SK-N-MC (cell line): ENCODE measurements around the gene SERBP1.
A peak's percentile ranks its signal among the peaks of the same experiment; 100 is the strongest.

ENCODE experiments used
- DNase-seq: peaks from one replicate; pipeline ENCODE4 v3.0.0-alpha.2; 2011; ENCODE audit warnings: low read depth, low spot score
- H3K27ac ChIP-seq: fragments of 200-600 bp; sonication (generic); 2 replicates; pipeline ENCODE4 v1.5.1; 2016; ENCODE audit warnings: mixed run types
- H3K36me3 ChIP-seq: fragments of 200-600 bp; sonication (generic); 2 replicates; pipeline ENCODE4 v1.6.1; 2017; ENCODE audit warnings: antibody characterized with exemption, low read length, mixed read lengths; ENCODE audit not compliant: insufficient read depth
- H3K4me3 ChIP-seq: fragments of 200-600 bp; sonication (generic); 2 replicates; pipeline ENCODE4 v1.5.1; 2016
- H3K9ac ChIP-seq: fragments of 200-600 bp; sonication (generic); 2 replicates; pipeline ENCODE4 v1.8.0; 2017; ENCODE audit warnings: mixed run types, mixed read lengths; ENCODE audit not compliant: insufficient read length
- H3K9me3 ChIP-seq: fragments of 200-600 bp; sonication (generic); 2 replicates; pipeline ENCODE4 v1.6.1; 2017; ENCODE audit warnings: low read depth, mild to moderate bottlenecking, antibody characterized with exemption, low read length, moderate library complexity, mixed read lengths
- EZH2 ChIP-seq: fragments of 200-600 bp; sonication (generic); IDR thresholded peaks from one replicate; pipeline ENCODE4 v1.6.1; 2017; ENCODE audit warnings: antibody characterized with exemption
- FOXP2 ChIP-seq: optimal IDR thresholded peaks from 2 replicates; pipeline ENCODE3; 2011; ENCODE audit warnings: mild to moderate bottlenecking, moderate library complexity; ENCODE audit not compliant: insufficient read depth; ENCODE audit errors: extremely low read length, control extremely low read depth
- POLR2AphosphoS5 ChIP-seq: IDR thresholded peaks from 2 replicates; pipeline ENCODE4 v1.6.1; 2012; ENCODE audit warnings: mild to moderate bottlenecking, low read depth, low read length, borderline replicate concordance

SERBP1 gene

DNA sequence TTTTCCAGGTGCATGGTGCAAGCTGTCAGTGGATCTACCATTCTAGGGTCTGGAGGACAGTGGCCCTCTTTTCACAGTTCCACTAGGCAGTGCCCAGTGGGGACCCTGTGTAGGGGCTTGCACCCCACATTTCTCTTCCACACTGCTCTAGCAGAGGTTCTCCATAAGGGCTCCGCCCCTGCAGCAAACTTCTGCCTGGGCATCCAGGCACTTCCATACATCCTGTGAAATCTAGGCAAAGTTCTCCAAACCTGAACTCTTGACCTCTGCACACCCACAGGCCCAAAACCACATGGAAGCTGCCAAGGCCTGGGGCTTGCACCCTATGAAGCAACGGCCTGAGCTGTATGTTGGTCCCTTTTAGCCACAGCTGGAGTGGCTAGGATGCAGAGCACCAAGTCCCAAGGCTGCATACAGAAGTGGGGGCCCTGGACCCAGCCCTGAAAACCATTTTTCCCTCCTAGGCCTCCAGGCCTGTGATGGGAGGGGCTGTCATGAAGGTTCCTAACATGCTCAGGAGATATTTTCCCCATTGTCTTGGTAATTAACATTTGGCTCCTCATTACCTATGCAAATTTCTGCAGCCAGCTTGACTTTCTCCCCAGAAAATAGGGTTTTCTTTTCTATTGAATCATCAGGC, 46.1 kb downstream of the SERBP1 start:
- Histone ChIP-seq H3K27ac (no peak overlapping the region), H3K9ac (no peak overlapping the region), H3K9me3 (0 out of 2 replicates have a peak, but pooled peaks cover 3% of the 10 kb centered on the region), H3K36me3 (peaks cover 35% of the 10 kb centered on the region), H3K4me3 (no peak overlapping the region)
- no peak for DNase-seq
- TF ChIP-seq EZH2 (no peak), POLR2AphosphoS5 (no peak), FOXP2 (no peak)

GRCh38 chr1:67382292-67382691, 47.9 kb downstream of the SERBP1 start:
- Histone ChIP-seq H3K36me3 (peaks cover 30% of the 10 kb centered on the region), H3K27ac (no peak overlapping the region), H3K9me3 (0 out of 2 replicates have a peak, but pooled peaks cover 3% of the 10 kb centered on the region), H3K4me3 (no peak overlapping the region), H3K9ac (no peak overlapping the region)
- DNase-seq: no peak
- TF ChIP-seq EZH2 (no peak), FOXP2 (no peak), POLR2AphosphoS5 (no peak)

DNA sequence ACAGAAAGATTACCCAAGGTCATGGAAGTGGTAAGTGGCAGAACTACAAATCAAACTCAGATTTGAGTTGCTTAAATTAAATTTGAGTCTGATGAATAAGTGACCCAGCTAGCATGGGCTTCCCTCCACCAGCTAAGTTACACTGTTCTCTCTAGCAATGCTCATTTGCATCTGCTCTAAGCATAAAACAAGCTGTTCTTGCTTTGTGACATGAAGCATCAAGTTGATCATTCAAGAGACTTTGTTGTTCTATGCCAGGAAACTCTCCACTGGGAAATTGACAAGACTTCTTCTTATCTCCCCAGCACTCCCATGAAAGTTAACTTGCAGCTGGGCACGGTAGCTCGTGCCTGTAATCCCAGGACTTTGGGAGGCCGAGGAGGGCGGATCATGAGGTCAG, 49.0 kb downstream of the SERBP1 start:
- Histone ChIP-seq H3K9me3 (0 out of 2 replicates have a peak, but pooled peaks cover 3% of the 10 kb centered on the region), H3K36me3 (peaks cover 31% of the 10 kb centered on the region), H3K27ac (no peak overlapping the region), H3K4me3 (no peak overlapping the region), H3K9ac (no peak overlapping the region)
- TF ChIP-seq FOXP2 (no peak), EZH2 (no peak), POLR2AphosphoS5 (no peak)
- DNase-seq: no peak

DNA sequence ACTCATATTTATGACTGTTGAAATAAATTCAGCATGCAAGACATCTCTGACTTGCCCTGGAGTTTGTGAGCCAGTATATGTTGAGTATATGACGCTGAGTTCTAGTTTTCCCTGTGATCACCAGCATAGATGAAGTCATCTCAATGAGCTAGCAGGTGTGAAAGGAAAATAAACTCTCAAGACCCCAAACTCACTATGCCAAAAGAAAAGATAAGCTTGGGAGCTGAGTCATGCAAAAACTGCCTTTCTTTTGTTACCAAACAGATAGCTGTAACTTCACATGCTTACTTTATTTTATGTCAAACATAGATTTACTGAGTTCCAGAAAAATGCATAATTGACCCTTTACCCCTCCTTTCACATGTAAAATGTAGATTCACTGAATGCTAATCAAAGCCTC, 52.9 kb downstream of the SERBP1 start:
- Histone ChIP-seq H3K4me3 (no peak overlapping the region), H3K27ac (no peak overlapping the region), H3K36me3 (peaks cover 14% of the 10 kb centered on the region), H3K9me3 (no peaks in the 10 kb centered on the region), H3K9ac (no peak overlapping the region)
- no peak for DNase-seq
- TF ChIP-seq EZH2: no peak
- TF ChIP-seq POLR2AphosphoS5: no peak
- no peak for TF ChIP-seq FOXP2

GRCh38 chr1:67376381-67376780, 53.8 kb downstream of the SERBP1 start:
- TF ChIP-seq EZH2 (no peak), FOXP2 (no peak), POLR2AphosphoS5 (no peak)

GRCh38 chr1:67372898-67373297, 57.3 kb downstream of the SERBP1 start:
- Histone ChIP-seq H3K4me3 (no peak overlapping the region), H3K9me3 (no peaks in the 10 kb centered on the region), H3K36me3 (peaks cover 6% of the 10 kb centered on the region; the same call in 1 of the 2 replicates), H3K9ac (no peak overlapping the region), H3K27ac (no peak overlapping the region)
- TF ChIP-seq FOXP2 (no peak), EZH2 (no peak), POLR2AphosphoS5 (no peak)
- DNase-seq: no peak

More at GRCh38 chr1:67376381-67376780, 53.8 kb downstream of the SERBP1 start:
- Histone ChIP-seq H3K27ac (no peak overlapping the region), H3K9me3 (no peaks in the 10 kb centered on the region), H3K36me3 (peaks cover 14% of the 10 kb centered on the region), H3K4me3 (no peak overlapping the region), H3K9ac (no peak overlapping the region)
- DNase-seq: no peak

DNA sequence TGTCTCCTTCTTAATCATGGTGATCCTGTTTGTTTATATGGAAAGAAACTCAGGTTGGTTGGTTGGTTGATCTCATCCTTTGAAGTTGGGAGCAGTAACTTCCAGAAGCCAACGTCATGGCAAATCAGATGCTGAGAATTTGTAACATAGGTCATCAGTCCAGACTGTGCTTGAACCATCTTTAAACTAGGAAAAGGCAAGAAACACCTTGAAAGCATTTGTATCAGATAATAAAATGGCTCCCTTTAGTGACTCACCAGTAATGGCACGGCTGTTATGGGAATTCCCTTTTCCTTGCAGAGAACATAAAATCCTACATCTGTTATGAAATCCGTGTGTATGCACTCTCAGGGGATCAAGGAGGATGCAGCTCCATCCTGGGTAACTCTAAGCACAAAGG, 58.1 kb downstream of the SERBP1 start:
- Histone ChIP-seq H3K9me3 (no peaks in the 10 kb centered on the region), H3K36me3 (peaks cover 4% of the 10 kb centered on the region; the same call in 1 of the 2 replicates)
- DNase-seq: no peak

GRCh38 chr1:67371681-67372080, 58.5 kb downstream of the SERBP1 start:
- H3K9me3 ChIP-seq: no peaks in the 10 kb centered on the region
- no peak for DNase-seq
- H3K4me3 ChIP-seq: no peak overlapping the region
- H3K27ac ChIP-seq: peak overlapping the region; percentile 43; the same call in 1 of the 2 replicates
- H3K9ac ChIP-seq: no peak overlapping the region
- peaks cover under 1% of the 10 kb centered on the region; the same call in 1 of the 2 replicates for H3K36me3 ChIP-seq
- TF ChIP-seq POLR2AphosphoS5 (no peak), EZH2 (no peak), FOXP2 (no peak)

More for the DNA sequence above, 58.1 kb downstream of the SERBP1 start:
- no peak overlapping the region for H3K4me3 ChIP-seq
- no peak for TF ChIP-seq POLR2AphosphoS5
- no peak for TF ChIP-seq EZH2
- no peak for TF ChIP-seq FOXP2
- no peak overlapping the region for H3K27ac ChIP-seq
- no peak overlapping the region for H3K9ac ChIP-seq

GRCh38 chr1:67371043-67371442, 59.2 kb downstream of the SERBP1 start:
- Histone ChIP-seq H3K4me3 (no peak overlapping the region), H3K9ac (no peak overlapping the region), H3K27ac (no peak overlapping the region), H3K9me3 (no peaks in the 10 kb centered on the region), H3K36me3 (peaks cover 4% of the 10 kb centered on the region; the same call in 1 of the 2 replicates)
- TF ChIP-seq EZH2 (no peak), FOXP2 (no peak), POLR2AphosphoS5 (no peak)
- no peak for DNase-seq
